BJ (cell line): ENCODE data around the gene HLX. TPM values are rescaled to one million over a fixed set of nuclear protein-coding genes. Genes with fewer than 3 reads are reported as not detected.

ENCODE experiments used
- CTCF ChIA-PET: fragments of 350-600 bp; formaldehyde crosslinking; extraction: SDS; loops from one replicate; lab custom pipeline; 2021; ENCODE audit warnings: antibody characterized with exemption, inconsistent platforms; lab: Yijun Ruan, JAX
- POLR2A ChIA-PET: fragments of 300-600 bp; sonication (Branson Sonifier 250); formaldehyde crosslinking; extraction: SDS; loops from one replicate; lab custom pipeline; 2021; ENCODE audit warnings: antibody characterized with exemption; lab: Charles Lee
- DNase-seq: peaks from one replicate; pipeline ENCODE4 v3.0.0-alpha.2; 2011; ENCODE audit warnings: low read depth
- H3K27me3 ChIP-seq: 2 replicates; pipeline ENCODE4 v1.6.0; 2011; ENCODE audit warnings: low read length; ENCODE audit not compliant: control insufficient read depth, insufficient read depth
- H3K36me3 ChIP-seq: 2 replicates; pipeline ENCODE4 v1.5.1; 2011; ENCODE audit warnings: low read length; ENCODE audit not compliant: control insufficient read depth, insufficient read depth
- H3K4me3 ChIP-seq: 2 replicates; pipeline ENCODE4 v1.5.1; 2011; ENCODE audit warnings: low read depth, mild to moderate bottlenecking, control low read depth, low read length
- polyA plus RNA-seq: library from polyadenylated mRNA; depleted of rRNA; stranded (reverse); fragments of >200 nt; gene quantifications from 2 replicates; pipeline ENCODE4 v1.2.3, GENCODE V29; 2011
- TF ChIP-seq, protein P1 (sequence below): IDR thresholded peaks from 2 replicates; pipeline ENCODE4 v1.5.1; 2011; ENCODE audit warnings: low read depth, mild to moderate bottlenecking, control low read depth, inconsistent platforms, low read length, moderate library complexity; ENCODE audit not compliant: insufficient read depth

The HLX gene
- polyA plus RNA-seq, 1 experiment = 4.2 TPM

DNA sequence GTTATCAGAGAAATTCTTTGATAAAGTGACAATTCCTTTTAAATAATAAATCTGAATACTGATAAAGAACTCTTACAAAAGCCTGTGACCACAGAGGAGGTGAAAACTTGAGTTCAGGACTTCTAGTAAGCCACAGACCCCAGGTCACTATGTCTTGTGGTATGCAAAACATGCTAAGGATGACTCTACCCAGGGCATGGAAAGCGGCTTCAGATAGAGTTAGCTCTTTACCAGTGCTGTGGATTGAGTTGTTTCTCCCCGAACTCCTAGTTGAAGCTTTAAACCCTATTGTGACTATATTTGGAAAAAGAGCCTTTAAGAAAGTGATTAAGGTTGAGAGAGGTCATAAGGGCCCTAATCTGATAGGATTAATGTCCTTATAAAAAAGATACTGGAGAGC is 42.3 kb downstream of the HLX start:
- TF ChIP-seq, protein P1, sequence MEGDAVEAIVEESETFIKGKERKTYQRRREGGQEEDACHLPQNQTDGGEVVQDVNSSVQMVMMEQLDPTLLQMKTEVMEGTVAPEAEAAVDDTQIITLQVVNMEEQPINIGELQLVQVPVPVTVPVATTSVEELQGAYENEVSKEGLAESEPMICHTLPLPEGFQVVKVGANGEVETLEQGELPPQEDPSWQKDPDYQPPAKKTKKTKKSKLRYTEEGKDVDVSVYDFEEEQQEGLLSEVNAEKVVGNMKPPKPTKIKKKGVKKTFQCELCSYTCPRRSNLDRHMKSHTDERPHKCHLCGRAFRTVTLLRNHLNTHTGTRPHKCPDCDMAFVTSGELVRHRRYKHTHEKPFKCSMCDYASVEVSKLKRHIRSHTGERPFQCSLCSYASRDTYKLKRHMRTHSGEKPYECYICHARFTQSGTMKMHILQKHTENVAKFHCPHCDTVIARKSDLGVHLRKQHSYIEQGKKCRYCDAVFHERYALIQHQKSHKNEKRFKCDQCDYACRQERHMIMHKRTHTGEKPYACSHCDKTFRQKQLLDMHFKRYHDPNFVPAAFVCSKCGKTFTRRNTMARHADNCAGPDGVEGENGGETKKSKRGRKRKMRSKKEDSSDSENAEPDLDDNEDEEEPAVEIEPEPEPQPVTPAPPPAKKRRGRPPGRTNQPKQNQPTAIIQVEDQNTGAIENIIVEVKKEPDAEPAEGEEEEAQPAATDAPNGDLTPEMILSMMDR = no peak
- ChIA-PET CTCF (interaction anchor here (1.0 to 1.9 kb wide), 2 partner anchors 11 to 16 kb away, joined by 3 to 4 read pairs; no protein-coding TSS in a partner anchor), POLR2A (no interaction called here)
- H3K4me3 ChIP-seq = no peak overlapping the region
- no peak for DNase-seq
- H3K27me3 ChIP-seq = no peaks in the 10 kb centered on the region
- H3K36me3 ChIP-seq = no peaks in the 10 kb centered on the region

GRCh38 chr1:220921971-220922635 is 42.9 kb downstream of the HLX start:
- CTCF ChIA-PET = interaction anchor here (1.9 kb wide), 1 partner anchor 12 kb away, joined by 4 read pairs; no protein-coding TSS in a partner anchor
- TF ChIP-seq, protein P1 = no peak
- Histone ChIP-seq H3K27me3 (no peaks in the 10 kb centered on the region), H3K4me3 (no peak overlapping the region), H3K36me3 (no peaks in the 10 kb centered on the region)
- no peak for DNase-seq
- POLR2A ChIA-PET = no interaction called here

GRCh38 chr1:220922951-220923350 is 43.7 kb downstream of the HLX start:
- Histone ChIP-seq H3K27me3 (no peaks in the 10 kb centered on the region), H3K36me3 (no peaks in the 10 kb centered on the region), H3K4me3 (no peak overlapping the region)
- POLR2A ChIA-PET = no interaction called here
- TF ChIP-seq, protein P1 = no peak
- CTCF ChIA-PET = no interaction called here
- no peak for DNase-seq

GRCh38 chr1:220924331-220924970 is 45.2 kb downstream of the HLX start:
- Histone ChIP-seq H3K27me3 (no peaks in the 10 kb centered on the region), H3K4me3 (no peak overlapping the region), H3K36me3 (no peaks in the 10 kb centered on the region)
- POLR2A ChIA-PET = no interaction called here
- TF ChIP-seq, protein P1 = no peak
- no peak for DNase-seq
- CTCF ChIA-PET = no interaction called here

DNA sequence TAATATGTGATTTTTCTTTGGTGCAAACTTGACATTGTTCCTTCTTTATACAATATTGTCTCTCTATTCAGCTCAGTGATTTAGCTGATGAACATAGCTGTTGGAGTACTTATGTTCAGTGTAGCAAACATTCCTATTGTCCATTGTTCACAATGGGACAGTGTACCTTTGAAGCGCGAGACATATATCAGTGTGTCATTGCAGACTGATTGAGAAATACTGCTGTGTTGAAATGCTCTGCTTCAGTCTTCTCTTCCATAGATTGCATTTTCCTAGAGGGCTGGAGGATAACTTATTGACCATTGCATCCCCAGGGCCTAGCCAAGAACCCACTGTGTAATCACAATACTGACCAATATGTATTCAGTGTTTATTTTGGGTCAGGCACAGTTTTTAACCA is 46.5 kb downstream of the HLX start:
- no peak for DNase-seq
- no peaks in the 10 kb centered on the region for H3K27me3 ChIP-seq
- POLR2A ChIA-PET = no interaction called here
- H3K4me3 ChIP-seq = no peak overlapping the region
- CTCF ChIA-PET = interaction anchor here (4.0 kb wide), 1 partner anchor 13 kb away, joined by 15 read pairs; no protein-coding TSS in a partner anchor
- no peaks in the 10 kb centered on the region for H3K36me3 ChIP-seq
- TF ChIP-seq, protein P1 = no peak
